Central memory CD8-positive, alpha-beta T cell (primary cell): Measurements from ENCODE around the gene PPA1.

Source experiments
- ATAC-seq: fragments of 150-1000 bp; cut with Tn5 transposase; replicated peaks from 2 replicates; pipeline ENCODE4 v1.10.0; 2022; ENCODE audit warnings: mild to moderate bottlenecking, moderate FRiP score, moderate number of reproducible peaks; ENCODE audit not compliant: poor library complexity, severe bottlenecking; ENCODE audit errors: extremely low read depth
- DNase-seq, 2 donors: peaks; one replicate each; pipeline ENCODE4 v3.0.0; 2021; ENCODE audit warnings: low spot score in 2 of 2
- H3K27ac Mint-ChIP-seq: one replicate; pipeline ENCODE4 v1.8.0; 2022; ENCODE audit warnings: low read depth, mild to moderate bottlenecking, moderate library complexity, mixed read lengths
- H3K27me3 Mint-ChIP-seq: one replicate; pipeline ENCODE4 v1.8.0; 2022; ENCODE audit warnings: mixed read lengths
- H3K36me3 Mint-ChIP-seq: one replicate; pipeline ENCODE4 v1.8.0; 2022; ENCODE audit warnings: mild to moderate bottlenecking, moderate library complexity, mixed read lengths; ENCODE audit not compliant: insufficient read depth
- H3K4me1 Mint-ChIP-seq: one replicate; pipeline ENCODE4 v1.8.0; 2022; ENCODE audit warnings: mixed read lengths
- H3K4me3 Mint-ChIP-seq: one replicate; pipeline ENCODE4 v1.8.0; 2022; ENCODE audit warnings: mild to moderate bottlenecking, moderate library complexity, mixed read lengths
- H3K9me3 Mint-ChIP-seq: one replicate; pipeline ENCODE4 v1.8.0; 2022; ENCODE audit warnings: mixed read lengths

Gene PPA1

DNA sequence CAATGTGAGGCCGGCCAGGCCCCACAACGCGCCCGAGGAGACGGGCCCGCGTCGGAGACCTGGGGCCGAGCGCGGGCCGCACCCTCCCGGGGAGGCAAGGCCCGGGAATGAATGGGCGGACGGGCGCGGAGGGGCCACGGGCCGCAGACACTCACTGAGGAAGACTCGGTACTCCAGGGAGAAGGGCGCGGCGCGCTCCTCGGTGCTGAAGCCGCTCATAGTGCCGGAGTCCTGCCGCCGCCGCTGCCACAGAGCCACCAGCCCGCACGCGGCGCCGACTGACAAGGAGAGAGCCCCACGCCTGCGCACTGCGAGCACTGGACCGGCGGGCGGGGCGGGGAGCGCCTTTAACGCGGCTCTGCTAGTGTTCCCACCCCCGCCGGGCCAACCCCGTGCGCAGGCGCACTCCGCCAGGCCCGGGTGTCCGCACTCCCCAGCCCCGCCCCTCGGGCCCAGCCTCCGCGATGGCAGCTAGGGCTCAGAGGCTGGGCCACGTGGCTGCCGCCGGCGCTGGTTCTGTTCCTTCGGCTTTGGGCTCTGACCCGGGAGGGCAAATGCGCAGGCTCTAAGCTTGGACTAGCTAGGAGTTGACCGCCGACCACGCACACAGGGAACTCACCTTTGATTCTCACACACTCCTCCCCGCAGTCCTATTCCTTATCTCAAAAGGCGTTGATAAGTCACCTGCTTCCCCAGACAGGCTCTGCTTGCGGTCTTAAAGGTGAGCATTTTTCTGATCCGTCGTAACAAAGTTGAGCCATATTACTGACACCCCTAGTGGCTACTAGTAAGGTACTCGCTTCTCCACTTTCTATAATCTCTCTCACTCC, at the start of gene PPA1:
PPA1 (minus strand) TSS at position 321 of the 830 bp plus-strand sequence; CDS start at position 219, 102 bp downstream.
- ATAC-seq (peak; percentile 91), DNase-seq (peak; percentile 98 to 99)
- H3K27me3 Mint-ChIP-seq: no peaks in the 10 kb centered on the region
- no peaks in the 10 kb centered on the region for H3K9me3 Mint-ChIP-seq
- H3K27ac Mint-ChIP-seq: peak within 1 kb of the TSS; percentile 77
- H3K4me3 Mint-ChIP-seq: peak within 1 kb of the TSS; percentile 63
- H3K36me3 Mint-ChIP-seq: peaks cover 1% of the 10 kb centered on the region
- peaks cover 21% of the 10 kb centered on the region for H3K4me1 Mint-ChIP-seq

DNA sequence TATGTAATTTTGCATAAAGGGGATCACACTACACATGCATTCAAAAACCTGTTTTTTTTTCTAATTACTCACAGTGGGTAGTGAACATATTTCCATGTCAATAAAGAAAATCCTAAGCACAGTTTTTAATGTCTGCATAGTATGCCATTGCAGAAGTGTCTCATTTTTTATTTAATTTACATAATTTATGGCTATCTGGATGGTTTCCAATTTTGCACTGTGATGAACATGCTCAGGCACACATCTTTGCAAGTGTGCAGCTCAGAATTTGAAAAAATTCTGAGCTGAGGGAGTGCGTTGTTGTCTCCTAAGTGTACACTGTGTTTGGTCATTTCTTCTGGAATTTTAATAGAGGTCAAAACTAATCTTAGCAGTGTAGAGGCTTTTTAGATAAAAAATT, 48.4 kb upstream of the PPA1 start:
- DNase-seq (no peak), ATAC-seq (no peak)
- H3K36me3 Mint-ChIP-seq: no peaks in the 10 kb centered on the region
- no peaks in the 10 kb centered on the region for H3K9me3 Mint-ChIP-seq
- no peaks in the 10 kb centered on the region for H3K4me1 Mint-ChIP-seq
- H3K27me3 Mint-ChIP-seq: peaks cover 68% of the 10 kb centered on the region
- H3K27ac Mint-ChIP-seq: no peak overlapping the region
- no peak overlapping the region for H3K4me3 Mint-ChIP-seq

DNA sequence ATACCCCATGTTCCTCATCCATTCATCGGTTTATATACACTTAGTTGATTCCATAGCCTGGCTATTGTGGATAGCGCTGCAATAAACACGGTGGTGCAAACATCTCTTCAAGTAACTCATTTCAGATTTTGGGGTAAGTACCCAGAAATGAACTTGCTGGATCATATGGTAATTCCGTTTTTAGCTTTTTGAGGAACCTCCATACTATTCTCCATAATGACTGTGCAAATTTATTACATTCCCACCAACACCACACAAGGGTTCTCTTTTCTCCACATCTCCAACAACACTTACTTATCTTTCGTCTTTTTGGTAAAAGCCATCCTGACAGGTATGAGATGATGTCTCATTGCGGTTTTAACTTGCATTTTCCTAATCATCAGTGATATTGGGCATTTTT, 46.9 kb upstream of the PPA1 start:
- no peaks in the 10 kb centered on the region for H3K36me3 Mint-ChIP-seq
- H3K27me3 Mint-ChIP-seq: peaks cover 53% of the 10 kb centered on the region
- H3K4me1 Mint-ChIP-seq: no peaks in the 10 kb centered on the region
- H3K9me3 Mint-ChIP-seq: no peaks in the 10 kb centered on the region
- DNase-seq (no peak), ATAC-seq (no peak)
- H3K27ac Mint-ChIP-seq: no peak overlapping the region
- no peak overlapping the region for H3K4me3 Mint-ChIP-seq

DNA sequence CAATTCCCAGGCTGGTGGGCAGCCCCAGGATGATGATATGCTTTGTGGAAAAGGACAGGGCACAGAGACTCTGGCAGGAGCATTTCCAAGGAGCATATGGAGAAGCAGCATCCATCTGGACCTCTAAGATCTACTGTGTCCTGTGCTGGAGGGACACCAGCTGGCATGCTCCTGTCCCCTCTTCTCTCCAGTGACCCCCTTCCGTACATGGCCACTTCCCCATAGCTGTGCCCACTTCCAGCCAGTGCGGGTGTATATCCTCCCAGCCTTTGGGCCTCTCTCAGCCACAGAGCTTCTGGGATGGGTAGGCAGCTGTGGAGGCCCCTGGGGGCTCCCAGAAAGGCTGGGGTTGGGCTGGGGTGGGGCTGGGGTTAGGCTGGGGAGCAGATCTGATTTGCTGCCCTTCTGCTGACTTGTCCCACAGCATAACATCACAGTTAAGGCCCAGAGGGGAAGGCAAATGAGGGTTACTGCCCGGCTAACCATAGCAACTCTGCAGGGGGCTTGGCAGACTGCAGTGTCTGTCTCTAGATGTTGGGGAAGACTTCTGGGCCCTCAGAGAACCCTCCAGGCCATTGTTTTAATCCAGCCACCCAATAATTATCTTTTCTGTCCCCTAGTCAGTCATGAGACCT, 44.3 kb upstream of the PPA1 start:
- peaks cover 4% of the 10 kb centered on the region for H3K4me1 Mint-ChIP-seq
- no peaks in the 10 kb centered on the region for H3K9me3 Mint-ChIP-seq
- H3K36me3 Mint-ChIP-seq: no peaks in the 10 kb centered on the region
- no peak overlapping the region for H3K27ac Mint-ChIP-seq
- no peak overlapping the region for H3K4me3 Mint-ChIP-seq
- H3K27me3 Mint-ChIP-seq: peaks cover 27% of the 10 kb centered on the region
- ATAC-seq (no peak), DNase-seq (no peak)

DNA sequence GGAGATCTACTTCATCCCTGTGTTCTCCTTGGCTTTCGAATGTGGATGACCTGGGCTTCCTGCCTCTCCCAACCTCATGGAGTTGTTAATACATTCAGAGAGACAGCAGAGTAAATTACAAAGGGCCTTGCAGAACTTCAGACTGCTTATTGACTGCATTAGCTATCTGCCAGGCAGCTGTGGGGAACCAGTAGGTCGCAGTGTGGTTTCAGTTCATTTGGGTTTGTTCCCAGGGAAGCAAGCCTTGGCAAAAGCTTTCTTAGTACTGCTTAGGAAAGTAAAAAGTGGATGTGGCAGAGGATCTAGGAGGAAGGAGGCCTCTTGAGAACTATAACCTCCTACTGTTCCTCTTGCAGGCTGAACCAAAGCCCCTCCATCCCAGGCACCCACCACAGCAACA, 41.4 kb upstream of the PPA1 start:
- H3K9me3 Mint-ChIP-seq: no peaks in the 10 kb centered on the region
- no peaks in the 10 kb centered on the region for H3K27me3 Mint-ChIP-seq
- H3K36me3 Mint-ChIP-seq: no peaks in the 10 kb centered on the region
- DNase-seq (no peak), ATAC-seq (no peak)
- H3K27ac Mint-ChIP-seq: no peak overlapping the region
- H3K4me3 Mint-ChIP-seq: no peak overlapping the region
- H3K4me1 Mint-ChIP-seq: peaks cover 7% of the 10 kb centered on the region

DNA sequence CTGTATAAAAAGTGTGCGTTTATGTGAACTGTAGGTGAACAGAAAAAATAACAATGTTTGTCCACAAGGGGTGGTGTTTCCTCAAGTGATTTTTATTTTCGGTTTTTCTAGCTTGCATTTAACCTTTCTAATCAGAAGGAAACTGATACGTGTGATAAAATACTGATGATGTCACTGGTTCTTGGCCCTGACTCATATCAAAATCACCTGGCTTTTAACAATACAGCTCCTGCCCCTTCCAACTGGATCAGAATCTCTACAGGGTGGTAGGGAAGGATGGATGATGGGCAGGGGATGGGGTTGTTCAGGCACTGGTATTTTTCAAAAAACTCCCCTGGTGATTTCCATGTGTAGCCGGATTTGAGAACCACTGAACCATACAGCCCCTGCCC, 39.7 kb upstream of the PPA1 start:
- Mint-ChIP-seq H3K4me1 (peaks cover 7% of the 10 kb centered on the region), H3K27ac (peak overlapping the region; percentile 84), H3K27me3 (no peaks in the 10 kb centered on the region), H3K36me3 (no peaks in the 10 kb centered on the region), H3K4me3 (no peak overlapping the region), H3K9me3 (no peaks in the 10 kb centered on the region)
- DNase-seq (no peak), ATAC-seq (peak; percentile 75)

DNA sequence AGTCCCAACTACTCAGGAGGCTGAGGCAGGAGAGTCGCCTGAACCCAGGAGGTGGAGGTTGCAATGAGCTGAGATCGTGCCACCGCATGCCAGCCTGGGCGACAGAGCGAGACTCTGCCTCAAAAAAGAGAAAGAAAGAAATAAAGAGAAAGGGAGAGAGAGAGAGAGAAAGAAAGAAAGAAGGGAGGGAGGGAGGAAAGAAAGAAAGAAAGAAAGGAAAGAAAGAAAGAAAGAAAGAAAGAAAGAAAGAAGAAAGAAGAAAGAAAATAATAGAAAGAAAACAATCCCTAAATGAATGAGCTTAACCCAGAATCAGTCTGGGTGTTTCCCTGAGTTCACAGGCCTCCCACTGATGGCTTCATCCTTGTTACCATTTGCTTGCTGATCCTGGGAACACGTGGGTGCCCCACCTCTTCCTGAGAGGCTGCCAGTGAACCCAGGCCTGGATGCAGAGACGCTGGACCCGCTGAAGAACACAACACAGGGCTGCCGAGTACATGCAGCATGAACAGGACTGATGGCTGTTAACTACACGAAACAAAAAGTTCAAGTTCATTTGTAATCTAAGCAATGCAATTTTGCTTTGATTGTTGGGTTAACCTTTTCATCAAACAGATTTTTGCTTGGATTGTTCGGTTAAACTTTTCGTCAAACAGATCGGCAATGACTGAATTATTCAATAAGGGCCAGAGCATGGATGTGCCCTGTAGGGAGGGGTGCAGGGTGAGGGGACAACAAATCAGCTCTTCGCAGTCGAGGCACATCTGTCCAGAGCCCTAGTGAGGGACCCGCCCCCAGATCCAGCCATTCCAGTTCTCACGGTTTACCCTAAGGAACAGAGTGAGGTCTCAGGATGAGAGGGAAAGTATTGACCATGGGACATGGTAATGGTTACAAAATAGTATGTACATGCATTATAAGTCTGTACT, 39.0 kb upstream of the PPA1 start:
- Mint-ChIP-seq H3K27me3 (no peaks in the 10 kb centered on the region), H3K4me1 (peaks cover 7% of the 10 kb centered on the region), H3K36me3 (no peaks in the 10 kb centered on the region), H3K27ac (peak overlapping the region; percentile 84), H3K4me3 (no peak overlapping the region), H3K9me3 (no peaks in the 10 kb centered on the region)
- ATAC-seq (no peak), DNase-seq (no peak)

DNA sequence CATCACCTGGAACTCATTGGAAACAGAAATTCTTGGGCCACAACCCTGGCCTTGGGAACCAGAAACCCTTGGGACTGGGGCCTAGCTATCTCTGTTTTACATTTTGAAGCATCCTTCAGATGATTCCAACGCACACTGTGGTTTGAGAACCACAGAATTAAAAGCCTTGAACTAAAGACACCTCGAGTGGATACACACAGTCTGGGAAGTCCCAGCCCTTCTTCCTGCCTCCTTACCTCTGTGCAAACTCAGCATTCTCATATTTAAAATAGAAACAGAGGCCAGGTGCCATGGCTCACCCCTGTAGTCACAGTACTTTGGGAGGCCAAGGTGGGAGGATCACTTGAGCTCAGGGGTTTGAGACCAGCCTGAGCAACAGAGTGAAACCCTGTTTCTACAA, 37.7 kb upstream of the PPA1 start:
- no peak overlapping the region for H3K27ac Mint-ChIP-seq
- DNase-seq (no peak), ATAC-seq (no peak)

DNA sequence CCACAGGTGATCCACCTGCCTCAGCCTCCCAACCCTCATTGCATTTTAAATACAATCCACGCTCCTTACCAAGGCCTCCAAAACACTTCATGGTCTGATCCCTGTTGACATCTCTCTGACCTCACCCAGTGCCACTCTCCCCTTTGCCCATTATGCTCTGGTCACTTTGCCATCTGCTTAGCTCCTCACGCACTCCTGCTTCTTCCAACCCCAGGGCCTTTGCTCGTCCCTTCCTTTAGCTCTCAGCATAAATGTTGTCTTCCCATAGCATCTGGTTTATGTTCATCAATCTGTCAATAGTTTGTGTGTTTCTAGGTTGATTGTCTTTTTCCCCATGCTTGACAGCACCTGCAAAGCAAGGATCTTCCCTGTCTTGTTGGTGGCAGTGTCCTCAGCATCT, 36.5 kb upstream of the PPA1 start:
- Mint-ChIP-seq H3K27ac (no peak overlapping the region), H3K9me3 (no peaks in the 10 kb centered on the region), H3K4me1 (peaks cover 7% of the 10 kb centered on the region), H3K27me3 (no peaks in the 10 kb centered on the region), H3K36me3 (no peaks in the 10 kb centered on the region), H3K4me3 (no peak overlapping the region)
- DNase-seq: no peak
- no peak for ATAC-seq

More for the DNA sequence above, 37.7 kb upstream of the PPA1 start:
- H3K27me3 Mint-ChIP-seq: no peaks in the 10 kb centered on the region
- H3K4me1 Mint-ChIP-seq: peaks cover 7% of the 10 kb centered on the region
- no peaks in the 10 kb centered on the region for H3K36me3 Mint-ChIP-seq
- no peaks in the 10 kb centered on the region for H3K9me3 Mint-ChIP-seq
- no peak overlapping the region for H3K4me3 Mint-ChIP-seq

DNA sequence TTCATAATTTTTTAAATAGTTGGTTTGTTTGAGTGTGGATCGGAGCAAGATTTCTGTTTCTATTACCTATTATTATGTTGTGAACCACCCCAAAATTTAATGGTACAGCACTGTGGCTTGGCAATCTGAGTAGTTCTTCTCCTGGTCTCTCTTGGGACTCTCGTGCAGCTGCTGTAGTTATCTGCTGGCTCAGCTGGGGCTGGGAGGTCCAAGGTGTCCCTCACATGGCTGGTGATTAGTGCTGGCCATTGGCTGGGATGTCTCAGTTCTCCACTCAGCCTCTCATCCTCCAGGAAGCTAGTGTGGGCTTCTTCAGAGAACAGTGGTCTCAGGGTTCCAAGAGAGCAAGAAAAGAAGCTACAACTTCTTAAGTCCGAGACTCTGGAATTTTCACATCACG, 35.1 kb upstream of the PPA1 start:
- Mint-ChIP-seq H3K4me3 (no peak overlapping the region), H3K27me3 (no peaks in the 10 kb centered on the region), H3K4me1 (peaks cover 7% of the 10 kb centered on the region), H3K36me3 (no peaks in the 10 kb centered on the region), H3K9me3 (no peaks in the 10 kb centered on the region), H3K27ac (no peak overlapping the region)
- DNase-seq (no peak), ATAC-seq (no peak)

DNA sequence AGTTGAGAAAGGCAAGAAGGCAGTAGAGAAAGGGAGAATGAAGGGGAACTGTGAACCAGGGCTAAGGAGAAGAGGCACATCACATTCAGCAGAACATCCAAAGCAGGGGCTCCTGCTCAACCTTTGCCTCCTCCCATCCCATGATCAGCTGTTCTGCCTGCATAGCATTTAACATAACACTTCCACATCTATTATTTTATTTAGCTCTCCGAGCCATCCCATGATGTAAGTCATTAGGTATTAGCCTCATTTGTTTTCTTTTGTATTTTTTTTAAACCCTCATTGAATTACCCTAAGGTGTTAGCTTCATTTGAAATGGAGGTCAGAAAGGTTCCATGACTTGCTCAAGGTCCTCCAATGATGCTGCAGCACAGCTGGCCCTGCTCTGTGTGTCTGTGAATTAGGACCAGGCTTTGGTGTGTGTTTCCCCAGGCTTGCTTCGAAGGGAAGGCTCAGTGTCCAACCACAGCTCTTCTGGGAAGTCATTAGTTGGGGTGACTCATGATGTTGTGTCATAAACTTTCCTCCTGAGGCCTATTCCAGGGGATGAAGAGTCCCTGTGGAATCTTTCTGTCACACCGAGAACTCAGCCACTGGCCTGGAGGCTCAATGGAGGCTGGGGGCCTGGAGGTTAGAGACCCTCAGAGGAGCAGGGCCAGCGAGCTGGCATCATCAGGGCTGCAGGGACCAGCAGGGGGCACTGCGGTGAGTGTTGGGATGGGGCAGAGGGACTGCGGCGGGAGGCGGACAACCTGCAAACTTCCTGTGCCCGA, 34.1 kb upstream of the PPA1 start:
- H3K27me3 Mint-ChIP-seq: no peaks in the 10 kb centered on the region
- H3K27ac Mint-ChIP-seq: no peak overlapping the region
- H3K9me3 Mint-ChIP-seq: no peaks in the 10 kb centered on the region
- H3K4me3 Mint-ChIP-seq: no peak overlapping the region
- no peak for DNase-seq
- no peak for ATAC-seq
- peaks cover 2% of the 10 kb centered on the region for H3K4me1 Mint-ChIP-seq
- no peaks in the 10 kb centered on the region for H3K36me3 Mint-ChIP-seq

DNA sequence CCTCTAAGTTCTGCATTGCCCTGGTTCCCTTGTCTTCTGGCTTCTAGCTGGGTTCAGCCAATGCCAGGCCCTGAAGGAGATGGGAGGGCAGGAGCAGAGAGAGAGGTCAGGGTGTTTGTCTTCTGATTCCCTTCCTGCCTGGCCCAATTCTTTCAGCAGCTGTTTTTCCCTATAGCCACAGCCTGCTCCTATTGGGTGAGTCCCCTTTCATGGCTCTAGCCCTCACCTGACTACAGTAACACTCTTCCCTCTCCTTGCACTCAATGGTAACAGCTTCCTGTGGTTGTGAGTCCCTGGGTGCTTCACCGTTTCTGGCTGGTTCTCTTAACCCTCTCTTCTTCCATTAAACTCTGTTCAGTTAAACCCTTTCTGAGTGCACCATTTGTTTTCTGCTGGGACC, 33.5 kb upstream of the PPA1 start:
- DNase-seq: no peak
- H3K27ac Mint-ChIP-seq: no peak overlapping the region
- peaks cover under 1% of the 10 kb centered on the region for H3K27me3 Mint-ChIP-seq
- ATAC-seq: no peak
- no peaks in the 10 kb centered on the region for H3K36me3 Mint-ChIP-seq
- no peaks in the 10 kb centered on the region for H3K4me1 Mint-ChIP-seq
- H3K4me3 Mint-ChIP-seq: no peak overlapping the region
- H3K9me3 Mint-ChIP-seq: no peaks in the 10 kb centered on the region
